Body of pancreas (tissue), 4 donors: Measurements from ENCODE around the gene IQGAP2. TPM values are rescaled to one million over a fixed set of nuclear protein-coding genes. Genes with fewer than 3 reads are reported as not detected.

Experiments used
- ATAC-seq: fragments of 150-250 bp; one replicate; pipeline ENCODE4 v1.9.1; 2016
- DNase-seq, 4 donors: peaks; one replicate each; pipeline ENCODE4 v3.0.0-alpha.2; 2019
- H3K27ac ChIP-seq, 4 donors: fragments of 200-600 bp; sonication (generic); 1 replicate in 3 of 4; 2 replicates in 1 of 4; pipeline versions ENCODE4 v1.5.1 to v1.6.1; 2016 to 2019; ENCODE audit warnings: mild to moderate bottlenecking in 1 of 4, mixed read lengths in 1 of 4, moderate library complexity in 1 of 4
- H3K27me3 ChIP-seq, 2 donors: fragments of 200-600 bp; sonication (generic); one replicate each; pipeline ENCODE4 v1.6.0; 2016; ENCODE audit warnings: mild to moderate bottlenecking in 1 of 2
- H3K36me3 ChIP-seq, 2 donors: fragments of 200-600 bp; sonication (generic); replicated peaks in 1 of 2; 2 replicates each; pipeline ENCODE4 v1.5.1; 2016; ENCODE audit warnings: low read depth in 2 of 2; ENCODE audit not compliant: insufficient read depth in 1 of 2
- H3K4me1 ChIP-seq: fragments of 200-600 bp; sonication (generic); one replicate; pipeline ENCODE4 v1.6.0; 2016
- H3K4me3 ChIP-seq, 2 donors: fragments of 200-600 bp; sonication (generic); 1 replicate in 1 of 2; 2 replicates in 1 of 2; pipeline ENCODE4 v1.5.1; 2016 to 2019
- H3K9me3 ChIP-seq, 3 donors: fragments of 200-600 bp; sonication (generic); 1 replicate in 2 of 3; 2 replicates in 1 of 3; pipeline ENCODE4 v1.5.1; 2016
- POLR2A ChIP-seq, 3 donors: fragments of 450-650 bp; IDR thresholded peaks; one replicate each; pipeline ENCODE4 v1.6.1; 2016; ENCODE audit warnings: antibody characterized with exemption in 3 of 3, mild to moderate bottlenecking in 2 of 3
- WGBS, 2 donors: methylation state at CpG; one replicate each; pipeline ENCODE4 v1.1.5; 2017; 5-methylcytosine and 5-hydroxymethylcytosine counted together
- intact Hi-C: fragments of 100-400 bp; cut with DNase I; formaldehyde crosslinking; loops from one replicate; pipeline ENCODE4 v1.15.1; 2023
- total RNA-seq, 2 donors: library from RNA; depleted of rRNA; stranded (reverse); fragments of >200 nt; gene quantifications; one replicate each; pipeline ENCODE4 v1.1.0, GENCODE V29; 2016
- TF ChIP-seq, protein P1 (sequence below), 7 experiments: fragments of 450-650 bp in 4 of 7; fragments of 200-600 bp in 3 of 7; sonication (generic) in 3 of 7; IDR thresholded peaks; one replicate each; pipeline ENCODE4 v1.5.1; 2016 to 2019; ENCODE audit warnings: antibody characterized with exemption in 7 of 7

The IQGAP2 gene
- total RNA-seq, 2 donors from 2014 or later: 41.2 to 49.5 TPM

- ATAC-seq: peak; percentile 53
- TF ChIP-seq, protein P1, sequence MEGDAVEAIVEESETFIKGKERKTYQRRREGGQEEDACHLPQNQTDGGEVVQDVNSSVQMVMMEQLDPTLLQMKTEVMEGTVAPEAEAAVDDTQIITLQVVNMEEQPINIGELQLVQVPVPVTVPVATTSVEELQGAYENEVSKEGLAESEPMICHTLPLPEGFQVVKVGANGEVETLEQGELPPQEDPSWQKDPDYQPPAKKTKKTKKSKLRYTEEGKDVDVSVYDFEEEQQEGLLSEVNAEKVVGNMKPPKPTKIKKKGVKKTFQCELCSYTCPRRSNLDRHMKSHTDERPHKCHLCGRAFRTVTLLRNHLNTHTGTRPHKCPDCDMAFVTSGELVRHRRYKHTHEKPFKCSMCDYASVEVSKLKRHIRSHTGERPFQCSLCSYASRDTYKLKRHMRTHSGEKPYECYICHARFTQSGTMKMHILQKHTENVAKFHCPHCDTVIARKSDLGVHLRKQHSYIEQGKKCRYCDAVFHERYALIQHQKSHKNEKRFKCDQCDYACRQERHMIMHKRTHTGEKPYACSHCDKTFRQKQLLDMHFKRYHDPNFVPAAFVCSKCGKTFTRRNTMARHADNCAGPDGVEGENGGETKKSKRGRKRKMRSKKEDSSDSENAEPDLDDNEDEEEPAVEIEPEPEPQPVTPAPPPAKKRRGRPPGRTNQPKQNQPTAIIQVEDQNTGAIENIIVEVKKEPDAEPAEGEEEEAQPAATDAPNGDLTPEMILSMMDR (IDR thresholded peaks at IDR 0.05): no peak
- no peak for TF ChIP-seq POLR2A (IDR thresholded peaks at IDR 0.05)
Observed at GRCh38 chr5:76371960-76372322, 31.1 kb upstream of the IQGAP2 start.

GRCh38 chr5:76372323-76373054, 30.6 kb upstream of the IQGAP2 start:
- ATAC-seq: peak; percentile 84
- no peak for TF ChIP-seq POLR2A (IDR thresholded peaks at IDR 0.05)
- TF ChIP-seq, protein P1 (IDR thresholded peaks at IDR 0.05): no peak

More at GRCh38 chr5:76371960-76372322, 31.1 kb upstream of the IQGAP2 start:
- intact Hi-C loops: no loop called here
- H3K4me1 ChIP-seq: peaks cover 19% of the 10 kb centered on the region
- H3K27ac ChIP-seq: no peak overlapping the region
- 5 to 15% methylated on average over 2 of the region's 2 CpGs for WGBS, 2 donors
- DNase-seq: peak; percentile 37 to 67 (median 58)
- no peaks in the 10 kb centered on the region for H3K36me3 ChIP-seq
- no peak overlapping the region for H3K4me3 ChIP-seq
- H3K27me3 ChIP-seq: no peaks in the 10 kb centered on the region
- H3K9me3 ChIP-seq: no peaks in the 10 kb centered on the region

DNA sequence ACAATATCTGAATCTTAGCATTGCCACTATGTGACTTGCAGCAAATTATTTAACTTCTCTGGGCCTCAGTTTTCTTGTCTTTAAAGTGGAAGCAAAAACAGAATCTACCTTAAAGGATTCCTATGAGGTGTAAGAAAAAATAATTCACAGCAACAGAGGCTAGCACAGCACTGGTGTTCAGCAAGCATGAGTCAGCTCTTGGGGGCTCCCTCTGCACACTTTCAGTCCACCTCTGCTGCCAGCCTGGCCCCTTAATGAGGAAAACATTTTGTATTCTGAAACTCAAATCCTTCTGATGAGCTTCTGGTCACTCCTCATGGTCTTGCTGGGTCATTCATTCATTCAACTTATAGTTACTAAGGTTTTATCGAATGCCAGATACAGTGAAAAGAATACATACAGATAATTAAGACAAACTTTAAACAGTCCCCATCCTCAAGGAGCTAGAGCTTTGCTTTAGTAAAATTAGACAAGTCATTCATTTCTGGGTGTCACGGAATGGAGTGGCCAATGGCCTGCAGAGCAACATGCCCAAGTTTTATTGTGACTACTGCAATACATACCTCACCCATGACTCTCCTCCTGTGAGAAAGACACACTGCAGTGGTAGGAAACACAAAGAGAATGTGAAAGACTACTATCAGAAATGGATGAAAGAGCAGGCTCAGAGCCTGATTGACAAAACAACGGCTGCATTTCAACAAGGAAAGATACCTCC, 26.8 kb upstream of the IQGAP2 start:
- DNase-seq (no peak), ATAC-seq (no peak)
- WGBS, 2 donors: 87 to 95% methylated on average over 3 of the region's 3 CpGs

More at GRCh38 chr5:76372323-76373054, 30.6 kb upstream of the IQGAP2 start:
- Histone ChIP-seq H3K27me3 (no peaks in the 10 kb centered on the region), H3K4me1 (peaks cover 19% of the 10 kb centered on the region), H3K9me3 (no peaks in the 10 kb centered on the region), H3K27ac (peak overlapping the region in 1 of 4 donors; percentile 32), H3K4me3 (no peak overlapping the region), H3K36me3 (no peaks in the 10 kb centered on the region)
- peak; percentile 27 to 57 (median 48) for DNase-seq
- 43 to 51% methylated on average over 8 to 11 of the region's 11 CpGs for WGBS, 2 donors
- intact Hi-C loops: no loop called here

GRCh38 chr5:76376866-76377230, 26.2 kb upstream of the IQGAP2 start:
- no peak overlapping the region for H3K27ac ChIP-seq
- H3K27me3 ChIP-seq: no peaks in the 10 kb centered on the region
- no peak overlapping the region for H3K4me3 ChIP-seq
- peaks cover 19% of the 10 kb centered on the region for H3K4me1 ChIP-seq
- no peaks in the 10 kb centered on the region for H3K36me3 ChIP-seq
- ATAC-seq (no peak), DNase-seq (no peak)
- WGBS, 2 donors: 90% methylated on average over 3 of the region's 3 CpGs
- TF ChIP-seq POLR2A (IDR thresholded peaks at IDR 0.05): no peak
- TF ChIP-seq, protein P1 (IDR thresholded peaks at IDR 0.05): no peak
- intact Hi-C loops: no loop called here
- no peaks in the 10 kb centered on the region for H3K9me3 ChIP-seq

More for the DNA sequence above, 26.8 kb upstream of the IQGAP2 start:
- H3K27me3 ChIP-seq: no peaks in the 10 kb centered on the region
- H3K4me3 ChIP-seq: no peak overlapping the region
- H3K9me3 ChIP-seq: no peaks in the 10 kb centered on the region
- H3K4me1 ChIP-seq: peaks cover 23% of the 10 kb centered on the region
- TF ChIP-seq, protein P1 (IDR thresholded peaks at IDR 0.05): no peak
- no peak for TF ChIP-seq POLR2A (IDR thresholded peaks at IDR 0.05)
- intact Hi-C loops: no loop called here
- H3K36me3 ChIP-seq: no peaks in the 10 kb centered on the region
- H3K27ac ChIP-seq: no peak overlapping the region
